IPS DF 4.7 (cell line): Measurements from ENCODE around the gene MUSK.

Source experiments
- DNase-seq: peaks from one replicate; pipeline ENCODE4 v3.0.0-alpha.2; 2013; ENCODE audit warnings: low spot score; ENCODE audit errors: extremely low read depth

The MUSK gene

GRCh38 chr9:110668570-110669167 lies at the start of gene MUSK:
Gene MUSK (plus strand): TSS chr9:110668791. CDS start chr9:110668905, 114 bp downstream.
- no peak for DNase-seq

GRCh38 chr9:110619831-110620230 lies 48.8 kb upstream of the MUSK start:
- DNase-seq = no peak

GRCh38 chr9:110620726-110621125 lies 47.9 kb upstream of the MUSK start:
- DNase-seq = no peak

- no peak for DNase-seq
Observed at GRCh38 chr9:110622368-110622767, 46.2 kb upstream of the MUSK start.

- peak; percentile 60 for DNase-seq
Observed at GRCh38 chr9:110623462-110624025, 45.0 kb upstream of the MUSK start.

GRCh38 chr9:110626101-110626829 lies 42.3 kb upstream of the MUSK start:
- DNase-seq = no peak

GRCh38 chr9:110635589-110635988 lies 33.0 kb upstream of the MUSK start:
- DNase-seq = no peak

GRCh38 chr9:110638381-110638954 lies 30.1 kb upstream of the MUSK start:
- DNase-seq = no peak

- DNase-seq = no peak
Observed at GRCh38 chr9:110640736-110641135, 27.9 kb upstream of the MUSK start.

GRCh38 chr9:110641293-110641692 lies 27.3 kb upstream of the MUSK start:
- DNase-seq = no peak

GRCh38 chr9:110648696-110649095 lies 19.9 kb upstream of the MUSK start:
- no peak for DNase-seq

GRCh38 chr9:110650261-110650660 lies 18.3 kb upstream of the MUSK start:
- DNase-seq = no peak

- DNase-seq = no peak
Observed at GRCh38 chr9:110650991-110651411, 17.6 kb upstream of the MUSK start.

GRCh38 chr9:110655754-110656641 lies 12.6 kb upstream of the MUSK start:
- DNase-seq = no peak

GRCh38 chr9:110659891-110660541 lies 8.6 kb upstream of the MUSK start:
- no peak for DNase-seq

GRCh38 chr9:110669433-110669832 lies 842 bp downstream of the MUSK start:
- DNase-seq = no peak

- DNase-seq = no peak
Observed at GRCh38 chr9:110671849-110672248, 3.3 kb downstream of the MUSK start.

GRCh38 chr9:110672873-110673510 lies 4.4 kb downstream of the MUSK start:
- DNase-seq = no peak

GRCh38 chr9:110687497-110687896 lies 18.9 kb downstream of the MUSK start:
- no peak for DNase-seq

- DNase-seq = no peak
Observed at GRCh38 chr9:110688329-110688728, 19.7 kb downstream of the MUSK start.
